Right atrium auricular region (tissue), 2 donors: ENCODE results near the gene NCK1. TPM values are rescaled to one million over a fixed set of nuclear protein-coding genes. Genes with fewer than 3 reads are reported as not detected.

Experiments used
- DNase-seq: peaks from one replicate; pipeline ENCODE4 v3.0.0-alpha.2; 2019; ENCODE audit warnings: low spot score
- H3K27ac ChIP-seq, 2 donors: fragments of 200-600 bp; sonication (generic); 1 replicate in 1 of 2; 2 replicates in 1 of 2; pipeline ENCODE4 v1.5.1; 2016 to 2019
- H3K27me3 ChIP-seq, 2 donors: fragments of 200-600 bp; sonication (generic); one replicate each; pipeline versions ENCODE4 v1.5.1 to v1.6.0; 2017 to 2019
- H3K36me3 ChIP-seq: fragments of 200-600 bp; sonication (generic); one replicate; pipeline ENCODE4 v1.5.1; 2016
- H3K4me1 ChIP-seq, 2 donors: fragments of 200-600 bp; sonication (generic); one replicate each; pipeline versions ENCODE4 v1.5.1 to v1.6.0; 2017 to 2019
- H3K4me3 ChIP-seq, 2 donors: fragments of 200-600 bp; sonication (generic); 1 replicate in 1 of 2; 2 replicates in 1 of 2; pipeline ENCODE4 v1.5.1; 2017 to 2019; ENCODE audit warnings: mild to moderate bottlenecking in 1 of 2, moderate library complexity in 1 of 2
- H3K9me3 ChIP-seq, 2 donors: fragments of 200-600 bp; sonication (generic); one replicate each; pipeline ENCODE4 v1.5.1; 2019
- CTCF ChIP-seq, 2 donors: fragments of 200-600 bp; sonication (generic); IDR thresholded peaks; one replicate each; pipeline ENCODE4 v1.5.1; 2019; ENCODE audit warnings: antibody characterized with exemption in 2 of 2
- total RNA-seq, 2 donors: library from RNA; depleted of rRNA; stranded (reverse); fragments of >200 nt; gene quantifications; one replicate each; pipeline ENCODE4 v1.1.0, GENCODE V29; 2016

NCK1 gene
- total RNA-seq, 2 donors from 2014 or later = 21.5 to 22.0 TPM

GRCh38 chr3:136838641-136839555 is 23.1 kb upstream of the NCK1 start:
- Histone ChIP-seq H3K27me3 (no peaks in the 10 kb centered on the region), H3K4me3 (no peak overlapping the region), H3K4me1 (peaks cover 0 to 35% of the 10 kb centered on the region in 2 donors), H3K36me3 (no peaks in the 10 kb centered on the region), H3K9me3 (no peaks in the 10 kb centered on the region), H3K27ac (peak overlapping the region; percentile 17 to 27)
- TF ChIP-seq CTCF (IDR thresholded peaks at IDR 0.05) = no peak
- no peak for DNase-seq

- no peak overlapping the region for H3K4me3 ChIP-seq
- peaks cover 0 to 35% of the 10 kb centered on the region in 2 donors for H3K4me1 ChIP-seq
- peak overlapping the region; percentile 17 to 27 for H3K27ac ChIP-seq
- H3K27me3 ChIP-seq = no peaks in the 10 kb centered on the region
- no peaks in the 10 kb centered on the region for H3K36me3 ChIP-seq
- no peak for DNase-seq
- H3K9me3 ChIP-seq = no peaks in the 10 kb centered on the region
- no peak for TF ChIP-seq CTCF (IDR thresholded peaks at IDR 0.05)
These were observed 22.5 kb upstream of the NCK1 start for GRCh38 chr3:136839556-136839931.

- TF ChIP-seq CTCF (IDR thresholded peaks at IDR 0.05) = no peak
- Histone ChIP-seq H3K9me3 (no peaks in the 10 kb centered on the region), H3K27me3 (no peaks in the 10 kb centered on the region), H3K27ac (peak overlapping the region in 1 of 2 donors; percentile 27), H3K4me1 (peaks cover 0 to 35% of the 10 kb centered on the region in 2 donors), H3K4me3 (no peak overlapping the region), H3K36me3 (no peaks in the 10 kb centered on the region)
- no peak for DNase-seq
These were observed 21.8 kb upstream of the NCK1 start for GRCh38 chr3:136840252-136840651.

- Histone ChIP-seq H3K36me3 (no peaks in the 10 kb centered on the region), H3K4me1 (peaks cover 0 to 25% of the 10 kb centered on the region in 2 donors), H3K9me3 (no peaks in the 10 kb centered on the region), H3K27ac (no peak overlapping the region), H3K27me3 (no peaks in the 10 kb centered on the region), H3K4me3 (no peak overlapping the region)
- no peak for DNase-seq
- TF ChIP-seq CTCF (IDR thresholded peaks at IDR 0.05) = no peak
These were observed 19.7 kb upstream of the NCK1 start for GRCh38 chr3:136842294-136842693.

- DNase-seq = no peak
- Histone ChIP-seq H3K9me3 (no peaks in the 10 kb centered on the region), H3K4me1 (peaks cover 0 to 10% of the 10 kb centered on the region in 2 donors), H3K4me3 (no peak overlapping the region), H3K27ac (no peak overlapping the region), H3K27me3 (no peaks in the 10 kb centered on the region), H3K36me3 (no peaks in the 10 kb centered on the region)
- no peak for TF ChIP-seq CTCF (IDR thresholded peaks at IDR 0.05)
These were observed 17.3 kb upstream of the NCK1 start for GRCh38 chr3:136844724-136845123.
